SK-N-SH (cell line): ENCODE data around the gene OGFRL1. TPM values are rescaled to one million over a fixed set of nuclear protein-coding genes. Genes with fewer than 3 reads are reported as not detected.

Experiments used
- CTCF ChIA-PET: fragments of 300-600, 350-600 bp; formaldehyde crosslinking; extraction: SDS; loops from one replicate; lab custom pipeline; 2021; lab: Yijun Ruan, JAX
- POLR2A ChIA-PET: fragments of 350-600 bp; sonication (Branson Sonifier 250); formaldehyde crosslinking; extraction: SDS; loops from one replicate; lab custom pipeline; 2020; ENCODE audit warnings: antibody characterized with exemption, inconsistent platforms; lab: Yijun Ruan, JAX
- DNase-seq: peaks from one replicate; pipeline ENCODE4 v3.0.0; 2012
- H2AFZ ChIP-seq: fragments of 200-600 bp; sonication (generic); 2 replicates; pipeline ENCODE4 v1.8.1; 2016; ENCODE audit warnings: antibody characterized with exemption, mild to moderate bottlenecking, low read depth
- H3F3A ChIP-seq: fragments of 200-600 bp; sonication (generic); replicated peaks from 2 replicates; pipeline ENCODE3; 2016; ENCODE audit warnings: antibody characterized with exemption, mild to moderate bottlenecking; ENCODE audit not compliant: insufficient read depth
- H3K27ac ChIP-seq, 2 experiments: fragments of 200-500 bp in 1 of 2; fragments of 200-600 bp in 1 of 2; sonication (Bioruptor generic) in 1 of 2; sonication (generic), shearing (Covaris generic) in 1 of 2; 2 replicates each; pipeline versions ENCODE4 v1.5.1 to v1.6.1; 2014 to 2016; ENCODE audit warnings: low read depth in 2 of 2, inconsistent platforms in 1 of 2, low read length in 1 of 2, mild to moderate bottlenecking in 1 of 2, mixed read lengths in 1 of 2
- H3K27me3 ChIP-seq: fragments of 200-600 bp; sonication (generic), shearing (Covaris generic); 2 replicates; pipeline ENCODE4 v1.6.1; 2016; ENCODE audit warnings: mixed run types; ENCODE audit not compliant: insufficient read depth
- H3K36me3 ChIP-seq, 2 experiments: fragments of 200-500 bp in 1 of 2; fragments of 200-600 bp in 1 of 2; sonication (Bioruptor generic) in 1 of 2; sonication (generic) in 1 of 2; replicated peaks in 1 of 2; 2 replicates each; pipeline versions ENCODE3 to v1.5.1; 2014 to 2016; ENCODE audit warnings: low read length in 1 of 2, mild to moderate bottlenecking in 1 of 2; ENCODE audit not compliant: insufficient read depth in 2 of 2, control insufficient read depth in 1 of 2
- H3K4me1 ChIP-seq, 2 experiments: fragments of 200-500 bp in 1 of 2; fragments of 200-600 bp in 1 of 2; sonication (Bioruptor generic) in 1 of 2; sonication (generic), shearing (Covaris generic) in 1 of 2; 2 replicates each; pipeline versions ENCODE4 v1.5.1 to v1.6.1; 2014 to 2016; ENCODE audit warnings: low read depth in 1 of 2, low read length in 1 of 2, mixed run types in 1 of 2; ENCODE audit not compliant: insufficient read depth in 2 of 2, control insufficient read depth in 1 of 2
- H3K4me2 ChIP-seq: fragments of 200-600 bp; sonication (generic), shearing (Covaris generic); 2 replicates; pipeline ENCODE4 v1.6.1; 2017; ENCODE audit warnings: mixed run types
- H3K4me3 ChIP-seq, 2 experiments: fragments of 200-500 bp in 1 of 2; fragments of 200-600 bp in 1 of 2; sonication (Bioruptor generic) in 1 of 2; sonication (generic), shearing (Covaris generic) in 1 of 2; 2 replicates each; pipeline versions ENCODE4 v1.5.1 to v1.8.1; 2014 to 2016; ENCODE audit warnings: low read depth in 2 of 2, inconsistent platforms in 1 of 2, low read length in 1 of 2, mild to moderate bottlenecking in 1 of 2, mixed read lengths in 1 of 2, moderate library complexity in 1 of 2
- H3K79me2 ChIP-seq: fragments of 200-600 bp; sonication (generic); 2 replicates; pipeline ENCODE4 v1.8.1; 2017; ENCODE audit warnings: mild to moderate bottlenecking; ENCODE audit not compliant: insufficient read depth
- H3K9ac ChIP-seq: fragments of 200-600 bp; sonication (generic); 2 replicates; pipeline ENCODE4 v1.6.1; 2017; ENCODE audit warnings: mixed run types
- H3K9me2 ChIP-seq: fragments of 200-600 bp; sonication (generic); 2 replicates; pipeline ENCODE4 v1.6.1; 2017; ENCODE audit warnings: mixed run types
- H3K9me3 ChIP-seq: fragments of 200-600 bp; sonication (generic); 2 replicates; pipeline ENCODE4 v1.6.1; 2017; ENCODE audit warnings: mixed run types, mild to moderate bottlenecking, moderate library complexity
- H4K20me1 ChIP-seq: fragments of 200-600 bp; sonication (generic); 2 replicates; pipeline ENCODE4 v1.6.1; 2017; ENCODE audit warnings: mild to moderate bottlenecking, mixed run types; ENCODE audit not compliant: insufficient read depth
- CHD2 ChIP-seq: fragments of 150-350 bp; IDR thresholded peaks from 2 replicates; pipeline ENCODE4 v1.6.1; 2018; ENCODE audit warnings: low read length; ENCODE audit not compliant: partially characterized antibody
- FOSL2 ChIP-seq: IDR thresholded peaks from 2 replicates; pipeline ENCODE4 v1.4.0; 2012; ENCODE audit warnings: low read depth, mild to moderate bottlenecking, moderate library complexity, borderline replicate concordance
- GABPA ChIP-seq: IDR thresholded peaks from 2 replicates; pipeline ENCODE4 v1.4.0; 2012; ENCODE audit warnings: low read depth, mild to moderate bottlenecking
- GATA2 ChIP-seq: sonication (generic); formaldehyde crosslinking; IDR thresholded peaks from 2 replicates; pipeline ENCODE4 v1.5.0; 2020; ENCODE audit warnings: mild to moderate bottlenecking, missing genetic modification reagents
- MEF2A ChIP-seq: IDR thresholded peaks from 2 replicates; pipeline ENCODE4 v1.4.0; 2012; ENCODE audit warnings: low read depth, borderline replicate concordance
- NRF1 ChIP-seq: IDR thresholded peaks from 2 replicates; pipeline ENCODE4 v1.6.1; 2012; ENCODE audit warnings: low read depth, mild to moderate bottlenecking, low read length
- POLR2AphosphoS5 ChIP-seq: IDR thresholded peaks from 2 replicates; pipeline ENCODE4 v1.6.1; 2012; ENCODE audit warnings: low read depth, low read length
- RAD21 ChIP-seq: IDR thresholded peaks from 2 replicates; pipeline ENCODE4 v1.6.1; 2012; ENCODE audit warnings: mild to moderate bottlenecking, low read length
- RCOR1 ChIP-seq: fragments of 150-350 bp; IDR thresholded peaks from 2 replicates; pipeline ENCODE4 v1.6.1; 2017; ENCODE audit warnings: antibody characterized with exemption, low read length
- RXRA ChIP-seq: IDR thresholded peaks from 2 replicates; pipeline ENCODE4 v1.4.0; 2012; ENCODE audit warnings: low read depth, mild to moderate bottlenecking, borderline replicate concordance
- TAF1 ChIP-seq: IDR thresholded peaks from 2 replicates; pipeline ENCODE4 v1.6.1; 2012; ENCODE audit warnings: low read depth, mild to moderate bottlenecking, low read length, moderate library complexity, borderline replicate concordance
- YY1 ChIP-seq: IDR thresholded peaks from 2 replicates; pipeline ENCODE4 v1.4.0; 2012; ENCODE audit warnings: low read depth, mild to moderate bottlenecking
- WGBS: methylation state at CpG from one replicate; pipeline ENCODE4 v1.1.6; 2017; ENCODE audit warnings: low lambda C conversion rate; 5-methylcytosine and 5-hydroxymethylcytosine counted together
- polyA plus RNA-seq, 3 experiments: library from polyadenylated mRNA; depleted of rRNA; stranded (reverse); fragments of >200 nt; gene quantifications; 2 replicates each; pipeline ENCODE4 v1.2.3, GENCODE V29; 2012
- TF ChIP-seq, protein P1 (sequence below): fragments of 200-600 bp; sonication (generic); IDR thresholded peaks from 2 replicates; pipeline ENCODE4 v1.6.1; 2017; ENCODE audit warnings: antibody characterized with exemption, mild to moderate bottlenecking, moderate library complexity
- TF ChIP-seq, protein P2 (sequence below): IDR thresholded peaks from 2 replicates; pipeline ENCODE4; 2012
- TF ChIP-seq, protein P3 (sequence below): fragments of 150-350 bp; IDR thresholded peaks from 2 replicates; pipeline ENCODE4 v1.6.1; 2017; ENCODE audit warnings: antibody characterized with exemption, low read length, low read depth, borderline replicate concordance
- TF ChIP-seq, protein P4 (sequence below): IDR thresholded peaks from 2 replicates; pipeline ENCODE4 v1.4.0; 2012; ENCODE audit warnings: low read depth, borderline replicate concordance
- TF ChIP-seq, protein P5 (sequence below): IDR thresholded peaks from 2 replicates; pipeline ENCODE4 v1.4.0; 2012; ENCODE audit warnings: low read depth

OGFRL1 gene
- polyA plus RNA-seq, 1 of the 3 experiments (the other 2 are of a cell fraction): 2.4 TPM

DNA sequence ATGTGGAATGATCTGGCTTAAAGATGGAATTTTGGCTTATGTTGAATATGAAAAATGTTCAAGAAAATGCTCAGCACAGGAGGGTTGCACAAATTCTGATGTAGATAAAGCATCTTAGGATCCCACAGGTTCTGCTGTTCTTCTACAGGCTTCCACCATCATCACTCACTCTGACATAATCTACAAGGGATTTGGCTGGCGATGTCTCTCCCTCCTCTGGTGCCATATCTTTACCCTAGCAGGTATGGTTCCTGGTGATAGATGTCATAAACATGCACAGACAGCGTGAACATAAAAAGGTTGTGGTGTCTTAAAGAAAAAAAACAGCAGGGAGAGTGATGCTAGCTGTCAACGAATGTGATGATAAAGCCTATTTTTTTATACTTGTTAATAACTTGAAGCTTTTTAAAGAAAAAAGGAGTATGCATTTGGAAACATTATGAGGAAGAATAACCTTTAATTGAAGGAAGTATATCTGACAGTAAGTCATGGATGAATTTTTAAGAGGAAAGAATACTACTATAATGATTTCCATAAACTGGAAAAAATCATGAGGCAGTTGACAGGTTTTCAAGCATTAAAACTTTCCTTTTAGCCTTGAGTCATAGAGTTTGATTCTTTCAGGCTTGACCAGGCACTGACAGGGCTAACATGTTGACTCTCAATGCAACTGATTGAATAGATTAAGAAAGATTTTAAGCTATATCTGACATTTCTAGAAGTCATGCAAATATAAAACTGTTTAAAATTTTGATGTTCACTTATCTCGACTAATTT, 50.1 kb downstream of the OGFRL1 start:
- TF ChIP-seq RCOR1: no peak
- TF ChIP-seq FOSL2: no peak
- TF ChIP-seq, protein P1, sequence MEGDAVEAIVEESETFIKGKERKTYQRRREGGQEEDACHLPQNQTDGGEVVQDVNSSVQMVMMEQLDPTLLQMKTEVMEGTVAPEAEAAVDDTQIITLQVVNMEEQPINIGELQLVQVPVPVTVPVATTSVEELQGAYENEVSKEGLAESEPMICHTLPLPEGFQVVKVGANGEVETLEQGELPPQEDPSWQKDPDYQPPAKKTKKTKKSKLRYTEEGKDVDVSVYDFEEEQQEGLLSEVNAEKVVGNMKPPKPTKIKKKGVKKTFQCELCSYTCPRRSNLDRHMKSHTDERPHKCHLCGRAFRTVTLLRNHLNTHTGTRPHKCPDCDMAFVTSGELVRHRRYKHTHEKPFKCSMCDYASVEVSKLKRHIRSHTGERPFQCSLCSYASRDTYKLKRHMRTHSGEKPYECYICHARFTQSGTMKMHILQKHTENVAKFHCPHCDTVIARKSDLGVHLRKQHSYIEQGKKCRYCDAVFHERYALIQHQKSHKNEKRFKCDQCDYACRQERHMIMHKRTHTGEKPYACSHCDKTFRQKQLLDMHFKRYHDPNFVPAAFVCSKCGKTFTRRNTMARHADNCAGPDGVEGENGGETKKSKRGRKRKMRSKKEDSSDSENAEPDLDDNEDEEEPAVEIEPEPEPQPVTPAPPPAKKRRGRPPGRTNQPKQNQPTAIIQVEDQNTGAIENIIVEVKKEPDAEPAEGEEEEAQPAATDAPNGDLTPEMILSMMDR: no peak
- Histone ChIP-seq H3K9ac (no peak overlapping the region), H3K4me2 (no peak overlapping the region), H3K79me2 (no peaks in the 10 kb centered on the region), H3K9me2 (no peaks in the 10 kb centered on the region), H3K4me3 (no peak overlapping the region), H3K36me3 (no peaks in the 10 kb centered on the region), H3K27ac (no peak overlapping the region), H2AFZ (no peak overlapping the region), H3F3A (peaks cover 4% of the 10 kb centered on the region), H3K27me3 (no peaks in the 10 kb centered on the region), H3K9me3 (no peaks in the 10 kb centered on the region), H3K4me1 (no peaks in the 10 kb centered on the region), H4K20me1 (no peaks in the 10 kb centered on the region)
- DNase-seq: no peak
- ChIA-PET CTCF (interaction anchor here (1.2 kb wide), 1 partner anchor 50 kb away, joined by 4 read pairs; the partner anchor contains the start of gene OGFRL1), POLR2A (no interaction called here)
- 77% methylated on average over 4 of the region's 4 CpGs for WGBS

DNA sequence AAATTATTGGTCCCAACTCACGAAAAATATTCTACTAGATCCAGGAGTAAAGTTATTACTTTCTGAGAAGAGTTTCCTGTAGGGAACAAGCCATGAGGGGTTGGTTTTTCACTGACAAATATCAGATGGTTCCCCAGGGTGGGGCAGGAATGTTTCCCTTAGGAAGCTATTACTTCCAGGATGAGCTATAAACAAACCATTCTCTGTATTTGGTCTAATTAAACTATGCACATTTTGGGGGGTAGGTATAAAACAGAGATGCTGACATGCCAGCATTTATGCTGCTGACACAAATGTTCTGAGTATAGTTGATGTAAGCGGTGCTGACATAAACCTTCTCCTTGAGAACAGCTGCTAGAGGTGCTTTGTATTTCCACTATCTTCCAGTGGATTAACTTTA, 54.2 kb downstream of the OGFRL1 start:
- no peaks in the 10 kb centered on the region for H3K9me2 ChIP-seq
- TF ChIP-seq RCOR1 (no peak), TAF1 (no peak), YY1 (no peak), CHD2 (no peak), RAD21 (no peak), RXRA (no peak), MEF2A (no peak), GATA2 (CRISPR knock-in tag) (no peak), GABPA (no peak), POLR2AphosphoS5 (no peak), NRF1 (no peak)
- TF ChIP-seq, protein P2, sequence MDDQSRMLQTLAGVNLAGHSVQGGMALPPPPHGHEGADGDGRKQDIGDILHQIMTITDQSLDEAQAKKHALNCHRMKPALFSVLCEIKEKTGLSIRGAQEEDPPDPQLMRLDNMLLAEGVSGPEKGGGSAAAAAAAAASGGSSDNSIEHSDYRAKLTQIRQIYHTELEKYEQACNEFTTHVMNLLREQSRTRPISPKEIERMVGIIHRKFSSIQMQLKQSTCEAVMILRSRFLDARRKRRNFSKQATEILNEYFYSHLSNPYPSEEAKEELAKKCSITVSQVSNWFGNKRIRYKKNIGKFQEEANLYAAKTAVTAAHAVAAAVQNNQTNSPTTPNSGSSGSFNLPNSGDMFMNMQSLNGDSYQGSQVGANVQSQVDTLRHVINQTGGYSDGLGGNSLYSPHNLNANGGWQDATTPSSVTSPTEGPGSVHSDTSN: no peak
- TF ChIP-seq, protein P3, sequence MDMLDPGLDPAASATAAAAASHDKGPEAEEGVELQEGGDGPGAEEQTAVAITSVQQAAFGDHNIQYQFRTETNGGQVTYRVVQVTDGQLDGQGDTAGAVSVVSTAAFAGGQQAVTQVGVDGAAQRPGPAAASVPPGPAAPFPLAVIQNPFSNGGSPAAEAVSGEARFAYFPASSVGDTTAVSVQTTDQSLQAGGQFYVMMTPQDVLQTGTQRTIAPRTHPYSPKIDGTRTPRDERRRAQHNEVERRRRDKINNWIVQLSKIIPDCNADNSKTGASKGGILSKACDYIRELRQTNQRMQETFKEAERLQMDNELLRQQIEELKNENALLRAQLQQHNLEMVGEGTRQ: no peak
- TF ChIP-seq, protein P4, sequence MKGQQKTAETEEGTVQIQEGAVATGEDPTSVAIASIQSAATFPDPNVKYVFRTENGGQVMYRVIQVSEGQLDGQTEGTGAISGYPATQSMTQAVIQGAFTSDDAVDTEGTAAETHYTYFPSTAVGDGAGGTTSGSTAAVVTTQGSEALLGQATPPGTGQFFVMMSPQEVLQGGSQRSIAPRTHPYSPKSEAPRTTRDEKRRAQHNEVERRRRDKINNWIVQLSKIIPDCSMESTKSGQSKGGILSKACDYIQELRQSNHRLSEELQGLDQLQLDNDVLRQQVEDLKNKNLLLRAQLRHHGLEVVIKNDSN: no peak
- TF ChIP-seq, protein P5, sequence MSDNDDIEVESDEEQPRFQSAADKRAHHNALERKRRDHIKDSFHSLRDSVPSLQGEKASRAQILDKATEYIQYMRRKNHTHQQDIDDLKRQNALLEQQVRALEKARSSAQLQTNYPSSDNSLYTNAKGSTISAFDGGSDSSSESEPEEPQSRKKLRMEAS: no peak
- peaks cover 0 to 3% of the 10 kb centered on the region in 2 experiments; a peak in 2 of 4 replicates for H3K4me1 ChIP-seq
- ChIA-PET POLR2A (no interaction called here), CTCF (interaction anchor here (1.0 to 6.3 kb wide), 3 partner anchors 54 to 152 kb away, joined by 3 to 37 read pairs (median 3); partner anchors contain the start of gene OGFRL1)
- no peak overlapping the region for H3K4me2 ChIP-seq
- H3K9ac ChIP-seq: no peak overlapping the region
- DNase-seq: no peak
- 56% methylated on average over 2 of the region's 2 CpGs for WGBS
- no peak overlapping the region for H3K27ac ChIP-seq
- H4K20me1 ChIP-seq: no peaks in the 10 kb centered on the region
- H3K27me3 ChIP-seq: no peaks in the 10 kb centered on the region
- no peak overlapping the region for H2AFZ ChIP-seq
- H3F3A ChIP-seq: no peaks in the 10 kb centered on the region
- no peak overlapping the region for H3K4me3 ChIP-seq
- H3K36me3 ChIP-seq: no peaks in the 10 kb centered on the region
- no peaks in the 10 kb centered on the region for H3K79me2 ChIP-seq
- no peaks in the 10 kb centered on the region for H3K9me3 ChIP-seq
